ENCODE data around the gene DPP4.

DPP4 gene

GRCh38 chr2:162085090-162085891 is 11.3 kb upstream of the DPP4 start:
- DNase-seq = no peak

GRCh38 chr2:162084536-162084935 is 10.5 kb upstream of the DPP4 start:
- no peak for DNase-seq

- DNase-seq = no peak
Observed at GRCh38 chr2:162082681-162083080, 8.7 kb upstream of the DPP4 start.

GRCh38 chr2:162082036-162082435 is 8.0 kb upstream of the DPP4 start:
- DNase-seq = no peak

GRCh38 chr2:162079514-162079913 is 5.5 kb upstream of the DPP4 start:
- DNase-seq = no peak

- no peak for DNase-seq
Observed at GRCh38 chr2:162075689-162076132, 1.7 kb upstream of the DPP4 start.

GRCh38 chr2:162074928-162075688 is 1.1 kb upstream of the DPP4 start:
- no peak for DNase-seq

GRCh38 chr2:162074632-162074895 is 549 bp upstream of the DPP4 start:
- DNase-seq = no peak

GRCh38 chr2:162072976-162073887 is 783 bp downstream of the DPP4 start:
- no peak for DNase-seq

GRCh38 chr2:162072181-162072702 is 1.8 kb downstream of the DPP4 start:
- no peak for DNase-seq

- DNase-seq = no peak
Observed at GRCh38 chr2:162071001-162071400, 3.0 kb downstream of the DPP4 start.

- DNase-seq = no peak
Observed at GRCh38 chr2:162070228-162070936, 3.6 kb downstream of the DPP4 start.

GRCh38 chr2:162069267-162069903 is 4.6 kb downstream of the DPP4 start:
- DNase-seq = no peak

- DNase-seq = no peak
Observed at GRCh38 chr2:162067596-162067995, 6.4 kb downstream of the DPP4 start.

GRCh38 chr2:162065767-162066166 is 8.2 kb downstream of the DPP4 start:
- DNase-seq = peak; percentile 12

- no peak for DNase-seq
Observed at GRCh38 chr2:162063899-162064298, 10.1 kb downstream of the DPP4 start.

GRCh38 chr2:162063281-162063680 is 10.7 kb downstream of the DPP4 start:
- no peak for DNase-seq

- DNase-seq = no peak
Observed at GRCh38 chr2:162062559-162062958, 11.5 kb downstream of the DPP4 start.

GRCh38 chr2:162061021-162061420 is 13.0 kb downstream of the DPP4 start:
- DNase-seq = no peak

- DNase-seq = no peak
Observed at GRCh38 chr2:162060532-162060931, 13.5 kb downstream of the DPP4 start.

- no peak for DNase-seq
Observed at GRCh38 chr2:162058973-162059668, 14.9 kb downstream of the DPP4 start.

Data from NCI-H2081 treated with DMSO at 0.1 percent for 48 hours (cell line).